HG02970 (cell line): Measurements from ENCODE around the gene IFITM2.
"Not testable (repeated sequence)": the region's sequence is repeated elsewhere in the genome, so short reads cannot be mapped to it uniquely, and the experiment has no call there.

Source experiments
- ATAC-seq: cut with Tn5 transposase; IDR thresholded peaks from one replicate; pipeline ENCODE4 v1.9.1; 2021; ENCODE audit warnings: mild to moderate bottlenecking, moderate library complexity, moderate number of reproducible peaks; ENCODE audit not compliant: unreplicated experiment, low FRiP score

The IFITM2 gene

DNA sequence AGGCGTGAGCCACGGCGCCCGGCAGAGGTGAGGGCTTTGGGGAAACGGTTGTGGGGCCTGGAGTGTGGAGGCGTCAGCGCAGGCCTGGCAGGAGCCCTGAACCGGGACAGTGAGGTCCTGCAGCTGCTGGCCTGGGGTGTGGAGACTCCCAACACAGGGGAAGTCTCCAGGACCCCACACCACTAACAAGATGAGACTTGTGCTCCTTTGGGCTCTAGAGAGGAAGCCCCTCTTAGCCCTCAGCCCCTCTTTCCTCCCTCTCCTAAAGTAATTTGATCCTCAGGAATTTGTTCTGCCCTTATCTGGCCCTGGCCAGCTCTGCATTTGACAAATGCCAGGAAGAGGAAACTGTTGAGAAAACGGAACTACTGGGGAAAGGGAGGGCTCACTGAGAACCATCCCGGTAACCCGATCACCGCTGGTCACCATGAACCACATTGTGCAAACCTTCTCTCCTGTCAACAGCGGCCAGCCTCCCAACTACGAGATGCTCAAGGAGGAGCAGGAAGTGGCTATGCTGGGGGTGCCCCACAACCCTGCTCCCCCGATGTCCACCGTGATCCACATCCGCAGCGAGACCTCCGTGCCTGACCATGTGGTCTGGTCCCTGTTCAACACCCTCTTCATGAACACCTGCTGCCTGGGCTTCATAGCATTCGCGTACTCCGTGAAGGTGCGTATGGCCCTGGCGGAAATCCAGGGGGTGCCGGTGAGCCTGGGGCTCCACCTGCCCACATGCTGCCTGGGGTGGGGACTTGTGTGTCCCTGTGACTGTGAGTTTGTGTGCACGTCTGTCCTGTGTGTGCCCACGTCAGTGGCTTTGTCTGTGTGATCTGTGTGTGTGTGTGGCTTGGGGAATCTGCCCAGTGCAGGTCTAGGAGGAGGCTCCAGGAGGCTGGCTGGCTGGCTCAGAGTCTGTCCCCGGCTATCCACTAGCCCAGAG, at the start of gene IFITM2:
TSS of gene IFITM2 (plus strand) at position 51 of the 943 bp plus-strand sequence. CDS start at position 428, 377 bp downstream.
- not testable (repeated sequence) for ATAC-seq

GRCh38 chr11:259413-259812, 48.2 kb upstream of the IFITM2 start:
- ATAC-seq = no peak

GRCh38 chr11:261624-262023, 46.0 kb upstream of the IFITM2 start:
- ATAC-seq = no peak

DNA sequence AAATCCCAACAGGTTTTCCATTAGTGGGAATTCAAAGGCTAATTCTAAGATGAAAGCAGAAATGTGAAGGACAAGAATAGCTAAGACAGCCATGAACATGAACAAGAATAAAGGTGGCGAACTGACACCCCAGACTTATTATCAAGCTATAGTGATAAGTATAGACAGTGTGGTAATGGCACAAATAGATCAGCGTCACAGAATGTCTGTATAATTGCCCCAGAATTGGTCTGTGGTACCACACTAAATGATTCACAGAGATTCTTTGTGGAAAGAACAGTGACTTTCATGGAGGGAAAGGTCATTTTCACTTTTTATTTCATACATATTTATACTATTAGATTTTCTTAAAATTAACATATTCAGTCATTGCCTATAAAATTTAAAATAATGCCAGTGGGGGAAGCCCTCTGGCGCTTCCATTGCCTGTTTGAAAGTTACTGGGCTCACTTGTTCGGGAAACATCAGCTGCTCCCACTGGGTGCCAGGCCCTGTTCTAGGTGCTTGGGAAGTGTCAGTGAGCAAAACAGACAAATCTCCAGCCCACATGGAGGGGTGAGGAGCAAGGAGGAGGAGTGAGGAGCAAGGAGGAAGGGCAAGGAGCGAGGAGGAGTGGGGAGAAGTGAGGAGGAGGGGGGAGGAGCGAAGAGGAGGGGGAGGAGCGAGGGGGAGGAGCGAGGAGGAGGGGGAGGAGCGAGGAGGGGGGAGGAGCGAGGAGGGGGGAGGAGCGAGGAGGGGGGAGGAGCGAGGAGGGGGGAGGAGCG, 40.8 kb upstream of the IFITM2 start:
- ATAC-seq = no peak

GRCh38 chr11:267491-267994, 40.1 kb upstream of the IFITM2 start:
- ATAC-seq = no peak

GRCh38 chr11:268716-269145, 38.9 kb upstream of the IFITM2 start:
- peak; percentile 36 for ATAC-seq

DNA sequence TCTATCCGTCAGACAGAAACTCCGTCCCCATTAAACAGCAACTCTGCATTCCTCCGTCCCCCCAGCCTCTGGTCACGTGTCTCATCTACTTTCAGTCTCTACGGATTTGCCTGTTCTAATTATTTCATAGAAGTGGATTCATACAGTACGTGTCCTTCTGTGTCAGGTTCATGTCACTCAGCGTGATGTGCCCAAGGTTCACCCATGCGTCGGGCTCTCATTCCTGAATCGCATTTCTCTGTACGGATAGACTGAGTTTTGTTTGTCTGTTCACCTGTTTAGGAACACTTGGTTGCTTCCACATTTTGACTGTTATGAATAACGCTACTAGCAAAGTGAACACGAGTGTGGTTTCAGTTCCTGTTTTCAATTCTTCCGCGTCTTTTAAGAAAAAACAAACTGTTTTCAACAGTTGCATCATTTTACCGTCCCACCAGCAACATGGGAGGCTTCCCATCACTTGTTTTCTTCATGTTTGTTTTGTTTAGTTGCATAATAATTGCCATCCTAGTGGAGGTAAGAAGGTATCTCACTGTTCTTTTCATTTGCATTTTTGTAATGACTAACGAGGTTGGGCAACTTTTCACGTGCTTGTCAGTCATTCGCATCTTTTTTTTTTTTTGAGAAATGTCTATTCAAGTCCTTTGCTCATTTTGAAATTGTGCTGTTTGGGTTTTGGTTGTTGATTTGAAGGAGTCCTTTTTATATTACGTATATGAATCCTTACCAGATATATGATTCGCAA, 38.3 kb upstream of the IFITM2 start:
- peak; percentile 70 for ATAC-seq

DNA sequence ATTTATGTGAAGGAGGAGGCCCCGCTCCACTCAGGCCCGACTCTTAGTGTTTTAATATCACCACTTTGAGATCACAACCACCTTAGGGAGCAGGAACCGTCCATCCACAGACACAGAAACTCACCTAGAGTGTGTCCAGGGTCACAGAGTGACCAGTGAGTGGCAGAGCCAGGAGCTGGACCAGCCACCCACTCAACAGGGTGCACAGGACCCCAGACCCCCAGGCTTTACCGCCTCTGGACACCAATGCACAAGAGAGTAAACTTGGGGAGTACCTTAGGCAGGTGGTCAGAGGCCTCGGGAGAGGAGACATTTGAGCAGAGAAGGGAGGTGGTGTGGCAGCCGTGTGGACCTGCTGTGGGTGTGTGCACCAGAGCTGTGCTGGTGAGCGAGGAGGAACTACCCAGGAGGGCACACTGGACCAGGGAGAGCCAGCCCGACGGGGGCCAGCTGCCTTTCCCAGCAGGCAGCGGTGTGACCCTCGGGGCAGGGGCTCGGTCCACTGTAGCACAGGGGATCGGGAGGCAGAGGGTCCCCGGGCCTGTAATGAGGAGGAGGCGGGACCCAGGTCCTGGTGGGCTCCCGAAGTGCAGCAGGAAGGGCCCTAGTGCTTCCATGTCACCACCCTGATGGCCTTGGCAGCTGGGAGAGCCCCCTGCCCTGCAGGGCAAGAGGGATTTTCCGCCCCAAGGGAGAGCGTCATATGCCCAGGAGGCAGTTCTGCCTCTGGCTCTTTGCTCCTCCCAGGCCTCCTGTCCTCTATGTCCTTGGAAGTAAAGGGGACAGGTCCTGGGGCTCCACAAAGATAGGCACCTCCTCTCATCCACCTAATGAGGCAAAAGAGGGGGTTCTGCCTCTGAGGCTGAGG, 36.9 kb upstream of the IFITM2 start:
- ATAC-seq = no peak

DNA sequence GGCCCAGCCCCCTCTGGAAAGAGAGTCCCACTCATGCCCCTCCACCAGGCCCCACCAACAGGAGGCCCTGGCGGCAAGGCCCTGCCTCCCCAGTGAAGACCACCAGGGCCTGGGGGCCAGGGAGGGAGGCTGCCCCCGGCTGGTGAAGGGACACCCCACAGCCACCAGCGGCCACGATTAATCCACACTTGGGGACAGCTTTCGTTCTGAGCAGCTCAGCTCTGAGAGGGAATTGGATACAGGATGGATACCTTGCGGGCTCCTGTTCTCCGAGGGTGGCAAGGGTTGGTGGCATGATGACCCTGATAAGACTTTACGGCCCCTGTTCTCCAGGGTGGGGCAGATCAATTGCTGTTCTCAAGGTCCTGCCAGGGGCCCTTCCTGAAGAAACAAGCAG, 36.3 kb upstream of the IFITM2 start:
- no peak for ATAC-seq

GRCh38 chr11:272195-272930, 35.3 kb upstream of the IFITM2 start:
- ATAC-seq = no peak

GRCh38 chr11:272931-273198, 34.8 kb upstream of the IFITM2 start:
- ATAC-seq = no peak

- no peak for ATAC-seq
Observed at GRCh38 chr11:276219-276618, 31.4 kb upstream of the IFITM2 start.

GRCh38 chr11:278001-278951, 29.3 kb upstream of the IFITM2 start, which contains the start of gene NLRP6:
Gene NLRP6, plus strand, starts transcription at chr11:278407. Its CDS starts 163 bp downstream, at chr11:278570.
- no peak for ATAC-seq

GRCh38 chr11:279040-279965, 28.3 kb upstream of the IFITM2 start:
- ATAC-seq = no peak

DNA sequence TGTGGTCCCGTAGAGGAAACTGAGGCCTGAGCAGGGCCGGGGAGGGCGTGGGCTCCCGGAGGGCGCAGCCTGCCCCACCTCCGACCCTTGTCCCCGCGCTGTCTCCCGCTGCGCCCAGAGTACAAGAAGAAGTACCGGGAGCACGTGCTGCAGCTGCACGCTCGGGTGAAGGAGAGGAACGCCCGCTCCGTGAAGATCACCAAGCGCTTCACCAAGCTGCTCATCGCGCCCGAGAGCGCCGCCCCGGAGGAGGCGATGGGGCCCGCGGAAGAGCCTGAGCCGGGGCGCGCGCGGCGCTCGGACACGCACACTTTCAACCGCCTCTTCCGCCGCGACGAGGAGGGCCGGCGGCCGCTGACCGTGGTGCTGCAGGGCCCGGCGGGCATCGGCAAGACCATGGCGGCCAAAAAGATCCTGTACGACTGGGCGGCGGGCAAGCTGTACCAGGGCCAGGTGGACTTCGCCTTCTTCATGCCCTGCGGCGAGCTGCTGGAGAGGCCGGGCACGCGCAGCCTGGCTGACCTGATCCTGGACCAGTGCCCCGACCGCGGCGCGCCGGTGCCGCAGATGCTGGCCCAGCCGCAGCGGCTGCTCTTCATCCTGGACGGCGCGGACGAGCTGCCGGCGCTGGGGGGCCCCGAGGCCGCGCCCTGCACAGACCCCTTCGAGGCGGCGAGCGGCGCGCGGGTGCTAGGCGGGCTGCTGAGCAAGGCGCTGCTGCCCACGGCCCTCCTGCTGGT, 27.5 kb upstream of the IFITM2 start:
- no peak for ATAC-seq
